ENCODE results near the gene FZD2. TPM values are rescaled to one million over a fixed set of nuclear protein-coding genes. Genes with fewer than 3 reads are reported as not detected.

The FZD2 gene
- total RNA-seq, 1 experiment from 2014 or later: 11.6 TPM

DNA sequence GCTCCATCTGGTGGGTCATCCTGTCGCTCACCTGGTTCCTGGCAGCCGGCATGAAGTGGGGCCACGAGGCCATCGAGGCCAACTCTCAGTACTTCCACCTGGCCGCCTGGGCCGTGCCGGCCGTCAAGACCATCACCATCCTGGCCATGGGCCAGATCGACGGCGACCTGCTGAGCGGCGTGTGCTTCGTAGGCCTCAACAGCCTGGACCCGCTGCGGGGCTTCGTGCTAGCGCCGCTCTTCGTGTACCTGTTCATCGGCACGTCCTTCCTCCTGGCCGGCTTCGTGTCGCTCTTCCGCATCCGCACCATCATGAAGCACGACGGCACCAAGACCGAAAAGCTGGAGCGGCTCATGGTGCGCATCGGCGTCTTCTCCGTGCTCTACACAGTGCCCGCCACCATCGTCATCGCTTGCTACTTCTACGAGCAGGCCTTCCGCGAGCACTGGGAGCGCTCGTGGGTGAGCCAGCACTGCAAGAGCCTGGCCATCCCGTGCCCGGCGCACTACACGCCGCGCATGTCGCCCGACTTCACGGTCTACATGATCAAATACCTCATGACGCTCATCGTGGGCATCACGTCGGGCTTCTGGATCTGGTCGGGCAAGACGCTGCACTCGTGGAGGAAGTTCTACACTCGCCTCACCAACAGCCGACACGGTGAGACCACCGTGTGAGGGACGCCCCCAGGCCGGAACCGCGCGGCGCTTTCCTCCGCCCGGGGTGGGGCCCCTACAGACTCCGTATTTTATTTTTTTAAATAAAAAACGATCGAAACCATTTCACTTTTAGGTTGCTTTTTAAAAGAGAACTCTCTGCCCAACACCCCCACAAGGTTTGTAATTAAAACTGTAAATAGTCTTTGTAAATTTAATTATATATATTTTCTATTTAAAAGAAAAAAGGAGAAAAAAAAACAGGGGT is 1.7 kb downstream of the FZD2 start:
- no peak overlapping the region for H3K9ac ChIP-seq (ENCODE audit: low read length)
- no peak overlapping the region for H2AFZ ChIP-seq (ENCODE audit: low read length)
- H3K4me2 ChIP-seq (ENCODE audit: low read length): no peak overlapping the region; the same call in 1 of the 2 replicates
- ATAC-seq (no peak), DNase-seq (no peak)
- no peaks in the 10 kb centered on the region for H3K9me3 ChIP-seq (ENCODE audit: low read length)
- POLR2A ChIA-PET (ENCODE audit: unreplicated experiment): no interaction called here
- no peak overlapping the region for H3K27ac ChIP-seq (ENCODE audit: low read length)
- H3K4me3 ChIP-seq (ENCODE audit: low read length): no peak overlapping the region
- H3K36me3 ChIP-seq (ENCODE audit: low read depth, low read length): no peaks in the 10 kb centered on the region
- H3K4me1 ChIP-seq (ENCODE audit: insufficient read depth, low read length): peaks cover 23% of the 10 kb centered on the region
- CTCF ChIA-PET: no interaction called here
- BruUV-seq (replicated peaks): no TSS peak
- intact Hi-C loops (cut with micrococcal nuclease): no loop called here
- H3F3A ChIP-seq (ENCODE audit: low read length, unreplicated experiment): no peaks in the 10 kb centered on the region
- H3K27me3 ChIP-seq (ENCODE audit: low read length): no peaks in the 10 kb centered on the region
- H3K9me2 ChIP-seq (replicated peaks; ENCODE audit: low read length): no peaks in the 10 kb centered on the region
- peaks cover 9% of the 10 kb centered on the region for H3K79me2 ChIP-seq (ENCODE audit: low read length)
- no peaks in the 10 kb centered on the region for H4K20me1 ChIP-seq (ENCODE audit: low read length)
- TF ChIP-seq EZH2 (IDR thresholded peaks at IDR 0.05; ENCODE audit: low read length, unreplicated experiment): no peak
- TF ChIP-seq CTCF (conservative IDR thresholded peaks at IDR 0.05; ENCODE audit: low read depth, low read length): no peak
- no peak for TF ChIP-seq EZH2phosphoT487 (IDR thresholded peaks at IDR 0.05; ENCODE audit: borderline replicate concordance, low read length)

DNA sequence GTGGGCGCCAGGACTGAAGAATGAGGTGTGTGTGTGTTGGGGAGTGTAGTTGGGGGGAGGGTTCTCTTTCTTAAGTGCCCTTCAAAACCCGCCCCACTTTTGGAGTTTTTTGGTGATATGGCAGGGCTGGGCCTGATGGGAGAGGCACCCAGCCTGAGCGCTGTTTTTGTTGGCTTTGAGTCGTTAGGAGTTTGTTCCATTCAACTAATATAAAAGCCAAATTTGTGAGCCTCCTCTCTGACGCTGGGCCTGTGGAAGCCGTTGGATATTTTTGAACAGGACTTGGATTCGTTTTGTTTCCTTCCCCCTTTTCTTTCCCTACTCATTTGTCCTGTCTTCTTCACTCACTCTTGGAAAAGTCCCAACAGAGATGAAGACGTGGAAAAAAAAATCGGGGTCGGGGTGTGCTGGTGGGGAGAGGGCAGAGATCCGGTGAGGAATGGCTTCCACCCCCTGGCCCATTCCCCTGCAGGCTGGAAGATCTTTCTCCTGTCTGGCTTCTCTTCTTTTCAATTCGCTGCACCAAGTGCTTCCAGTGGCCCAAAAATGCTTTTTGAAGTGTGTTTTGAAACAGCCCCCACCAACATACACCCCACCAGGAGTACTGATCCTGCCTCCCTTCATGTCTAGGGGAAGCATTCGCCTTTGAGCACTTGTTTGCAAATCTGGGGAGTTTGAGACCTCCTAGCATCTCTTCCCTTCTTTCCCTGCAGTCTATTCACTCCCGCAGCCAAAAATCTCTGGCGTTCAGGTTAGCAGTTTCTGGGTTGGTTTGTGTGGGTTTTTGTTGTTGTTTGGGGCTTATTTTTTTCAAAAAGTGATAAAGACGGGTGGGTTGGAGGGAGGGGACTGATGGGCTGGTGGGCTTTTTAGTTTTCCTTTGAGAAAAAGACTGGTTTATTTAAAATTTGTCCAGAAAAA is 2.6 kb downstream of the FZD2 start:
- Histone ChIP-seq H3K9me2 (replicated peaks; ENCODE audit: low read length) (no peaks in the 10 kb centered on the region), H3K27ac (ENCODE audit: low read length) (no peak overlapping the region), H2AFZ (ENCODE audit: low read length) (no peak overlapping the region), H3K4me3 (ENCODE audit: low read length) (no peak overlapping the region; the same call in 1 of the 2 replicates), H4K20me1 (ENCODE audit: low read length) (no peaks in the 10 kb centered on the region), H3K79me2 (ENCODE audit: low read length) (peaks cover 9% of the 10 kb centered on the region), H3K4me1 (ENCODE audit: insufficient read depth, low read length) (peaks cover 23% of the 10 kb centered on the region), H3K36me3 (ENCODE audit: low read depth, low read length) (no peaks in the 10 kb centered on the region), H3K4me2 (ENCODE audit: low read length) (peak overlapping the region; percentile 43), H3F3A (ENCODE audit: low read length, unreplicated experiment) (no peaks in the 10 kb centered on the region), H3K27me3 (ENCODE audit: low read length) (no peaks in the 10 kb centered on the region), H3K9ac (ENCODE audit: low read length) (no peak overlapping the region), H3K9me3 (ENCODE audit: low read length) (no peaks in the 10 kb centered on the region)
- ChIA-PET POLR2A (ENCODE audit: unreplicated experiment) (no interaction called here), CTCF (no interaction called here)
- TF ChIP-seq CTCF (conservative IDR thresholded peaks at IDR 0.05; ENCODE audit: low read depth, low read length): no peak
- no peak for TF ChIP-seq EZH2 (IDR thresholded peaks at IDR 0.05; ENCODE audit: low read length, unreplicated experiment)
- no peak for TF ChIP-seq EZH2phosphoT487 (IDR thresholded peaks at IDR 0.05; ENCODE audit: borderline replicate concordance, low read length)
- no peak for ATAC-seq
- no peak for DNase-seq
- intact Hi-C loops (cut with micrococcal nuclease): no loop called here
- TSS peak; percentile 25 for BruUV-seq (replicated peaks)

All from PC-3 (cell line).